GM19438 (cell line): ENCODE results near the gene NAP1L1.
"Not testable (repeated sequence)": the region's sequence is repeated elsewhere in the genome, so short reads cannot be mapped to it uniquely, and the experiment has no call there.

Source experiments
- ATAC-seq: cut with Tn5 transposase; IDR thresholded peaks from one replicate; pipeline ENCODE4 v1.9.1; 2021; ENCODE audit warnings: low read depth; ENCODE audit not compliant: unreplicated experiment

NAP1L1 gene

GRCh38 chr12:75996861-75997447, 87.5 kb downstream of the NAP1L1 start:
- no peak for ATAC-seq

- no peak for ATAC-seq
Measured at GRCh38 chr12:75995691-75996090, 88.8 kb downstream of the NAP1L1 start.

- ATAC-seq, result no peak
Measured at GRCh38 chr12:75994069-75994740, 90.3 kb downstream of the NAP1L1 start.

- ATAC-seq, result no peak
Measured at GRCh38 chr12:75991753-75992152, 92.7 kb downstream of the NAP1L1 start.

- ATAC-seq, result no peak
Measured at GRCh38 chr12:75990189-75990912, 94.1 kb downstream of the NAP1L1 start.

GRCh38 chr12:75987709-75988108, 96.8 kb downstream of the NAP1L1 start:
- not testable (repeated sequence) for ATAC-seq
